Skeletal muscle satellite cell (primary cell): Measurements from ENCODE around the gene IL22.

ENCODE experiments used
- H3K27me3 ChIP-seq: 2 replicates; pipeline ENCODE4 v1.7.0; 2013; ENCODE audit warnings: low read length; ENCODE audit not compliant: control insufficient read depth, insufficient read depth
- H3K36me3 ChIP-seq: 2 replicates; pipeline ENCODE4 v1.7.0; 2013; ENCODE audit warnings: mild to moderate bottlenecking, control low read depth, low read length; ENCODE audit not compliant: insufficient read depth
- H3K4me1 ChIP-seq: 2 replicates; pipeline ENCODE4 v1.7.0; 2013; ENCODE audit warnings: low read length; ENCODE audit not compliant: control insufficient read depth, insufficient read depth
- H3K4me2 ChIP-seq: 2 replicates; pipeline ENCODE4 v1.7.0; 2013; ENCODE audit warnings: mild to moderate bottlenecking, low read length
- H3K4me3 ChIP-seq: 2 replicates; pipeline ENCODE4 v1.7.0; 2013; ENCODE audit warnings: low read length
- H3K9ac ChIP-seq: 2 replicates; pipeline ENCODE4 v1.7.0; 2013; ENCODE audit warnings: mild to moderate bottlenecking, low read depth, low read length, moderate library complexity
- H3K9me3 ChIP-seq: replicated peaks from 2 replicates; pipeline ENCODE4 v1.7.0; 2013; ENCODE audit warnings: mild to moderate bottlenecking, control low read depth, low read length

Gene IL22

DNA sequence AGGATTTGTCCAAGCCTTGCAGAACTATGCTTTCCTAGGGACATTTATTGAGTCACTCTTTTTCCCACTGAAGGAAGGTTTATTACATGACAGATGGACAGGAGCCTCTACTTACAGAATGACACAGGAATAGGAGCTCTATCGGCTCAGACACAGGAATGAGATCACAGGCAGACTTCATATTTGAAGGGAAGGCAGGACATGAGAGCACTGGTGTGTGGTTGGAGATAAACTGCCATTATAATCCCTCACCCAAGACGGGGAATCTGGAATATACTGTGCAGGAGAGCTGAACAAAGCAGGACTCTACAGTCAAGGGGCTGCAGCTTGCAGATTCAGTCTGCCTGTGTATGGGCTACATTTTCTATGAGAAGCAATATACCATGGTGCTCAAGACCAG is 26.8 kb upstream of the IL22 start:
- Histone ChIP-seq H3K4me3 (no peak overlapping the region), H3K4me1 (no peaks in the 10 kb centered on the region), H3K9me3 (no peaks in the 10 kb centered on the region), H3K9ac (no peak overlapping the region), H3K4me2 (no peak overlapping the region), H3K27me3 (no peaks in the 10 kb centered on the region), H3K36me3 (no peaks in the 10 kb centered on the region)

DNA sequence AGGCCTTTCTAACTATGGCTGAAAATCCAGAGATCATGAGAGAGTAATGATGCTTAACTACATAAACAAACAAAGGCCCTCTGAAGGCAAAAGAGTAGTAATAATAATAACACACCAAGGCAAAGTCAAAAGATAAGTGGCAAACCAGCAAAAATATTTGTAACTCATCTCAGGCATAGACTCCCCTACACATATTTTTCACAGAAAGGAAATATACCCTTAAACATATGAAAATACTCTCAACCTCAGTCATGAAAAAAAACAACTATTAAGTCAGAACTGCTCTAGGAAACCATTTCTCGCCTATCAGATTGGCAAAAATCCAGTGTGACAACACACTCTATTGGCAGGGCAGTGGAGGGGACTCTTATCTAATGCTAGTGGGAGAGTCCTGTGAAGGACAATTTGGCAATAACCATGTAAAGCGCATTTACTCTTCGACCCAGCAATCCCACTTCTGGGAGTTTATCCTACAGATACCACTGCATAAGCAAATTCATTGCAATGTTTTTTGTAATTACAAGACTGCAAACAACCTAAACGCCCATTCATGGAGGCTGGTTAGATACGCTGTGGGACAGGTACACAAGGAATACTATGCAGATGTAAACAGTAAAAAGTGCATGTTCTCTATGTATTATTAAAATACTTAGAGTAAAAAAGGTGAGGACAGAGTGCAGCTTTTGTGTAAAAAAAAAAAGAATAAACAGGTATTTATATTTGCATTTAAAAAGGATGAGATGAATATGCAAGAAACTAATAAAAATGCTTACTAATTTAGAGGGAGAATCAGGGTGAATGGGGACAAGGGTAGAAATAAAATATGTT is 26.0 kb upstream of the IL22 start:
- Histone ChIP-seq H3K9me3 (no peaks in the 10 kb centered on the region), H3K4me1 (no peaks in the 10 kb centered on the region), H3K27me3 (no peaks in the 10 kb centered on the region), H3K4me3 (no peak overlapping the region), H3K36me3 (no peaks in the 10 kb centered on the region), H3K4me2 (no peak overlapping the region), H3K9ac (no peak overlapping the region)

DNA sequence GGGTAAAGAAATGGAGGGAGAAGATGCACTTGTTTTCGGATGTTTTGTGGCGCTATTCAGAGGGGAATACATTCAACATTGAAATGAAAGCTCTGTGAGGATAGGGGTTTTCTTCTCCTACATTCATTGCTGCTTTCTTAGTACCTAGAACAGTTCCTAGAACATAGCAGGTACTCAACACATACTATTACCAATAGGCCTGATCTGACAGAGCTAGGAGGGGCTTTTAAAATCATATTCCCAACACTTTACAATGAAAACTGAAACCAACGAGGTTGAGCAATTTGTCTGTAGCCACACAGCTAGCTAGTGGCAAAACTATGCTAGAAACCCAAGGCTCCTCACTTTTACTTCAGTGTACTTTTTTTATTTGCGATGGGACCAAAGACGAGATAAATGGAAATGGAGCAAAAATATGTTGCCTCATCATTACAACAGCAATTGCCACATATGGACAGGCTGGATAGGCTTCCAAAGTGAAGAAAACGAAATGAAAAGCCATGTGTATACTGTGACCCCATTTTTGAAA is 23.1 kb upstream of the IL22 start:
- Histone ChIP-seq H3K9me3 (no peaks in the 10 kb centered on the region), H3K27me3 (no peaks in the 10 kb centered on the region), H3K4me3 (no peak overlapping the region), H3K4me2 (no peak overlapping the region), H3K9ac (no peak overlapping the region), H3K36me3 (no peaks in the 10 kb centered on the region), H3K4me1 (no peaks in the 10 kb centered on the region)

DNA sequence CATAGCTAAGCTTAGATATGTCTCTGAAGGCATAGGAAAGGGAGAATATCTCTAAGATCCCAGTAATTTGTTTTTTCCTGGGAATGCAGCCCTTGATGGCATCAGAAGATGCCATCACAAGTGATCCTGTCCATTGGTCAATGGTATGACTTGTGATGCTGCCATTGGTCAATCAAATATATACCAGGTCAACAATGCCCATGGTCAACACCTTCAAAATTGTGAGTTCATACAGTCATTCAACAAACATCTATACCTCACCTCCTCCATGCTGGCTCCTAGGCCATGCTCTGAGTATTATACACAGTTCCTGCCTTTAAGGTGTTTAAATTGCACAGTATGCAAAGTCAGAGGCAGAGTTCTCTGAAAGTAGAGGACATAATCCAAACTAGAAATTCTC is 19.3 kb upstream of the IL22 start:
- Histone ChIP-seq H3K4me3 (no peak overlapping the region), H3K9me3 (no peaks in the 10 kb centered on the region), H3K9ac (no peak overlapping the region), H3K27me3 (no peaks in the 10 kb centered on the region), H3K4me1 (peaks cover 9% of the 10 kb centered on the region), H3K4me2 (no peak overlapping the region), H3K36me3 (no peaks in the 10 kb centered on the region)

DNA sequence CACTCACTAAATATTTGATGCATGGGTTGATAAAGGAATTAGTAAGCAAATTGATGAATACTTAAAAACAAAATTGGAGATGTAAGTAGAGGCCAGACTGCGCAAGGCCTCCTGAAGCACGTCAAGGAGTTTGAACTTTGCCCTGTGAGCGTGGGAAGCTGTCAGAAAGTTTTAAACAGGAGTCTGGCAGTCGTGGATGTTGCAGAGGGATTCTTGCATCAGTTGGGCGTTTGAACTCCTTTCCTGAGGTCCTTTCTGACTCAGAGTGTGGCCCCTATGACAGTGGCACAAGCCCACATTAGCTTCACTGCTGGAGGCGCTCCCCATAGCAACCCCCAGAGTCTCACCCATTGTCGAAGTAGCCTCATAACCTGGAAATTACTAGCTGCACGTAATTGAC is 17.9 kb upstream of the IL22 start:
- Histone ChIP-seq H3K4me1 (peaks cover 17% of the 10 kb centered on the region), H3K4me3 (no peak overlapping the region), H3K27me3 (no peaks in the 10 kb centered on the region), H3K36me3 (no peaks in the 10 kb centered on the region), H3K9ac (no peak overlapping the region), H3K9me3 (no peaks in the 10 kb centered on the region), H3K4me2 (no peak overlapping the region)

DNA sequence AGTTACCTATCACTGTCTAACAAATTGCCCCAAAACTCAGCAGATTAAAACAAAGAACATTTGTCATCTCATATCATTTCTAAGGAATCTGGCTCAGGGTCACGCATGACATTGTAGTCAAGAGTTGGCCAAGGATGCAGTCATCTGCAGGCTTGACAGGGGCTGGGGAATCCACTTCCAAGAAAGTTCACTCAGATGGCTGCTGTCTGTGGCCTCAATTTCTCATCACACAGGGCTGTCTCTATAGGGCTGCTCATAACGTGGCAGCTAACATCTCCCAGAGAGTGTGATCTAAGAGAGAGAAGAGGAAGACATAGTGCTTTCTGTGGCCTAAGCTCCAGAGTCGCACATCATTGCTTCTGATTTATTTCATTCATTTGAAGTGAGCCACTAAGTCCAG is 17.0 kb upstream of the IL22 start:
- H3K9me3 ChIP-seq: no peaks in the 10 kb centered on the region
- peaks cover 22% of the 10 kb centered on the region for H3K4me1 ChIP-seq

DNA sequence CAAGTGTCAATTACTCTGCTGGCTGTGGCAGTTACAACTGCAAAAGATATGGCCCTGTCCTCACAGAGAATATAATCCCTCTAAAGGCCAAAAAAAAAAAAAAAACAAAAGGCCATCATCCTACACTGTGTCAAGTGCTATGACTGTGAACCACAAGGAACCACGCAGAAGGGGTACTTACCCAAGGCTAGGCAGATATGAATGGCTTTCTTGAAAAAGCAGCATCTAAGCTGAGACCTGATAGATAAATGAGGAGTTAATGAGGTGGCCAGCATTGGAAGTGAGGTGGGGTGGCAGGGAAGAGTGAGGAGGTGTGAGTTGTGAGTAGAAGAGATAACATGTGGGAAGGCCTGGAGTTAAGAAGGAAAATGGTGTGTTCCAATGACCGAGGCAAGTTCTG is 16.4 kb upstream of the IL22 start:
- H3K27me3 ChIP-seq: no peaks in the 10 kb centered on the region
- H3K9ac ChIP-seq: no peak overlapping the region
- H3K4me2 ChIP-seq: no peak overlapping the region
- no peaks in the 10 kb centered on the region for H3K36me3 ChIP-seq
- H3K9me3 ChIP-seq: no peaks in the 10 kb centered on the region
- no peak overlapping the region for H3K4me3 ChIP-seq
- peaks cover 27% of the 10 kb centered on the region for H3K4me1 ChIP-seq

More for the DNA sequence above, 17.0 kb upstream of the IL22 start:
- Histone ChIP-seq H3K27me3 (no peaks in the 10 kb centered on the region), H3K9ac (no peak overlapping the region), H3K36me3 (no peaks in the 10 kb centered on the region), H3K4me3 (no peak overlapping the region), H3K4me2 (no peak overlapping the region)

DNA sequence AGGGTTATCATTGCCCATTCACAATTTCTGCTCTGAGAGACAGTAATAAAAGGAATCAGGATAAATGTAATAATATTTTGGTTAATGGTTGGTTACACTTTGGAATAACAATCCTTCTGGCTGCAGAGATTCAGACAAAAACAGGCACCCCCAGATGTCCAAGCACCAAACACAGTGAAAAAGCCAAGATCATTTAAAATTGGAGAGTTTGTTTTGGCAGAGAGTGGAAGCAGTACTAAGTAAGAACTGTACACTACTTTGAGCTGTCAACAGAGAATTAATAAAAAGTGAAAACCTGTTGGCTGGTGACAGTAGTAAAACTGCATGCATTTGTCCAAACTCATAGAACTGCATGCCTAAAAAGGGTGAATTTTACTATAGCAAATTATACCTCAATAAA is 15.6 kb upstream of the IL22 start:
- Histone ChIP-seq H3K27me3 (no peaks in the 10 kb centered on the region), H3K4me3 (no peak overlapping the region), H3K36me3 (no peaks in the 10 kb centered on the region), H3K9me3 (no peaks in the 10 kb centered on the region), H3K4me1 (peaks cover 33% of the 10 kb centered on the region), H3K4me2 (no peak overlapping the region), H3K9ac (no peak overlapping the region)

DNA sequence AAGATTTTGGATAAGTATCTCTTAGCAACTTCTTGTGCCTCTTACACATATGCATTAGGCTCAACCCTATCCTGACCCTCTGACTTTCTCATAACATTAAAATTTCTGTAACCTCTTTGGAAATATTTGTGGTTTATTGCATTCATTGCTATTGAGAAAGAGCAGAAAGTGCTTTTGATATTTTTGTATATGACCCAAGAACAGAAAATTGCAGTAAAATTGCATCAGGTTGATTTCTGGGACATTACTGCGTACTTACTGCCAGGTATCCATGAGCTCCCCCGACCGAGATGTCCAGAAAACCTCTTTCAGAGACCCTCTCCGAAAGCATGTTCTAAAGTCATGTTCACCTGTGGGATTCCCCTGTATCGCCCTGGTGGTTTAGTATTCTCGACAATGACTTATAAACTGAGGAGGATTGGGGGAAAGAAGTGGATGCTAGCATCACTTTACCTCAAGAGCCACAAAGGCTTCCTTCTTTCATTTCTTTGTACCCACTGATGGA is 14.5 kb upstream of the IL22 start:
- Histone ChIP-seq H3K27me3 (no peaks in the 10 kb centered on the region), H3K36me3 (no peaks in the 10 kb centered on the region), H3K4me3 (no peak overlapping the region), H3K4me2 (peak overlapping the region; percentile 2), H3K4me1 (peaks cover 33% of the 10 kb centered on the region), H3K9ac (no peak overlapping the region), H3K9me3 (no peaks in the 10 kb centered on the region)

DNA sequence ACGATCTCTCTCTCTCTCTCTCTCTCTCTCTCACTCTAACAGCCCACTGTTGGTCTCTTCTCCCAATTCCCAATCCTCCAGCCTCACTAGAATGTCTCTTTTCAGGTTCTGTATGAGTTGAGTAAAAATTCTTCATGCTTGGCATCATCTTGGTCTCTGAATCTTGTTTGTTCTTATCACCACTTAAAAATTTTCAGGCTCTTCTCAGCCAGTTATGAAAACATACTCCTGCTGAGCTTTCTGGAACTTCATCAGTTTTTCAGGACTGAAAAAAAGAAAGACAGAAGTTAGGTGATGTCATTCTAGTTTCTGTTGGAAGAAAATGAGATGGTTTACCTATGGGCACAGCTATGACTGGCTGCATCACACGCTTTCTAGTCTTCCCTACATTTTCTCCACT is 11.5 kb upstream of the IL22 start:
- H3K27me3 ChIP-seq: no peaks in the 10 kb centered on the region
- no peak overlapping the region for H3K4me2 ChIP-seq
- H3K4me1 ChIP-seq: peaks cover 33% of the 10 kb centered on the region
- H3K4me3 ChIP-seq: no peak overlapping the region
- H3K9me3 ChIP-seq: no peaks in the 10 kb centered on the region
- no peaks in the 10 kb centered on the region for H3K36me3 ChIP-seq
- no peak overlapping the region for H3K9ac ChIP-seq

DNA sequence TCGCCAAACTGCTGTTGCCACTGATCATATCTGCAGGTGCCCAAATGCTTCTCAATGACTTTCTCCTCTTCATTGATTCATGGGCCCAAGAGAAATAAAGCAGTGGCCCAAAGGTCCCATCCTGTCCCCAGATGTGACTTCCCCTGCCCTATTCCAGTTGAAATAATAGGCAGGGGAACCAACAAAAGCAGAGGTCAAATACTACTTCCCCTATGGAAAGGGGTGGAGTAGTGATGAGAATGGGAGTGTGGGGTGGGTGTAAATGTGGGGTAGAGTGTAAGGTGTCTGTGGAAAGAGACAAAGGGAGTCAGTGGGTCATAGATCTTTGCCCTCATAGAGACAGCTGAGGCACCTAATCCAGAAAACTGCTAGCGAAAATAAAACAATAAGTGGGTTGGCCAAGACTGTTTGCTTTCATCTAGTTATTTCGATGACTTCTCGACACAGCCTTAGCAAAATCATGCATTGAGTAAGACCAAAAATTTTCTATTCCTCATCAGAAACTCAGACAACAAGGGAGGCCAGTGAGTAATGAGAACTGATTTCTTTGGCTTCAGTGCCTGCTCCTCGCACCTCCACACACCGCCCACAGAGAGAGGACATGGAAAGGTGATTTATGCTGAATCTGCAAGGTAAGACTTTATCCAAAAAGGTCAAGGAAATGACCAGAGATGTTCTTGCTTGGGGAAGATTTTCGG is 10.9 kb upstream of the IL22 start:
- Histone ChIP-seq H3K36me3 (no peaks in the 10 kb centered on the region), H3K4me3 (no peak overlapping the region), H3K4me1 (peaks cover 38% of the 10 kb centered on the region), H3K9me3 (no peaks in the 10 kb centered on the region), H3K4me2 (no peak overlapping the region), H3K27me3 (no peaks in the 10 kb centered on the region), H3K9ac (no peak overlapping the region)
